NCI-H2081 (cell line): ENCODE measurements around the gene RAX2.
A peak's percentile ranks its signal among the peaks of the same experiment; 100 is the strongest.
"Not testable (repeated sequence)": the region's sequence is repeated elsewhere in the genome, so short reads cannot be mapped to it uniquely, and the experiment has no call there.

ENCODE experiments used
- DNase-seq, 2 experiments: peaks; one replicate each; lab custom pipeline; 2025; lab: John Stamatoyannopoulos, UW

The RAX2 gene

DNA sequence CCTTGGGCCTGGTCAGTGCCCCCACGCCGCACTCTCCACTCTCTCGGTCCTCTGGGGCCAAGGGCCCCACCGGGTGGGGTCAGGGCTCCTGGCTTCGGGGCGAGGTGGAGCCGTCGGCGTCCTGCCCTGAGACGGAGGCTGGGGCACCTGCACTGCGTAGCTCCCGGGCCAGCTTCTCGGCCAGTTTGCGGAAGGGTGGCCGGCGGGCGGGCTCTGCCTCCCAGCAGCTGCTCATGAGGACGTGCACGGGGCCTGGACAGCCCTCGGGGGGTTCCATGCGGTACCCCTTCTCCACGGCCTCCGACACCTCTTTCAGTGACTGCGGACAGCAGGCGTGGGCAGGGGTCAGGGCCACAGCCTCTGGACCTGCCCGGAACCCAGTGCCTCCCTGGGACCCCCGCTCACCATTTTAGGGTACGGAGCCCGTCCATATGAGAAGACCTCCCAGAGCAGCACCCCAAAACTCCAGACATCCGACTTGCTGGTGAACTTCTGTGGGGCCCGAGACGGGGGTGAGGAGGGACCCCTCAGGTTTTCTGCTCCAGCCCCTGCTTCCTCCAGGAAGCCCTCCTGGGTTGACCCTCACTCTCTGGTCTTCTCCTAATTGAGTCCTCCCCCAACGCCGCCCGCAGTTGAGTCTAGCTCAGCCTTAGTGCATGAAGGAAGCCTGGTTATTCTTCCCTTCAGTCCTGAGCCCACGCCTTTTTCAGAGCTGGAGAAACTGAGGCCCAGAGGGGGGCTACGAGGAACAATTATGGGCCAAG is 6.3 kb upstream of the RAX2 start:
- DNase-seq, result no peak

DNA sequence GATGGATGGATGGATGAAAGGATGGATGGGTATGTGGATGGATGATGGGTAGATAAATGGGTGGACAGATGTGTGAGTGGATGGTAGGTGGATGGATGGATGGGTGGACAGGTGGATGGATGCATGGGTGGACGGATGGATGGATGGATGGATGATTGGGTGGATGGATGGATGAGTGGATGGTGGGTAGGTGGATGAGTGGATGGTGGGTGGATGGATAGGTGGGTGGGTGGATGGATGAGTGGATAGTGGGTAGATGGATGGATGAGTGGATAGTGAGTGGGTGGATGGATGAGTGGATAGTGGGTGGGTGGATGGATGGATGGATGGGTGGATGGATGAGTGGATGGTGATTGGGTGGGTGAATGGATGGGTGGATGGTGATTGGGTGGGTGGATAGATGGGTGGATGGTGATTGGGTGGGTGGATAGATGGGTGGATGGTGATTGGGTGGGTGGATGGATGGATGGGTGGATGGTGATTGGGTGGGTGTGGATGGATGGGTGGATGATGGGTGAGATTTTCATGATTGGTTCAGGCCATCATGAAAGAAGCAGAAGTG is 4.5 kb upstream of the RAX2 start:
- no peak for DNase-seq

GRCh38 chr19:3775831-3776230 is 3.8 kb upstream of the RAX2 start:
- DNase-seq, result no peak

DNA sequence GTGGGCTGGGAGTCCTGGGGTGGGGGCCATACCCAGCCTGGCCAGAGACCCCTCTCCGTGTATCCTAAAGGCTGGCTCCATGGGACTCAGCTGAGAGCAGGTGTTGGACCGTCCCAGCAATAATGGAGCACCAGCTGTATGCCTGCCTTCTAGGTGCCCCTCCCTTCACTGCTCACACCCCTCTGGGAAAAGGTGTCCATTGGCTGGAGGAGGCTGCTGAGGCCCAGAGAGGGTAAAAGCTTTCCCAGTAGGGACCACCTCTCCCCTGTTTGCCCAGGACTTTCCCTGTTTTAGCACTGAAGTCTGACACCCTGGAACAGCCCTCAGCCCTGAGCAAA is 3.3 kb upstream of the RAX2 start:
- no peak for DNase-seq

GRCh38 chr19:3774621-3775373 is 2.8 kb upstream of the RAX2 start:
- DNase-seq, result no peak

DNA sequence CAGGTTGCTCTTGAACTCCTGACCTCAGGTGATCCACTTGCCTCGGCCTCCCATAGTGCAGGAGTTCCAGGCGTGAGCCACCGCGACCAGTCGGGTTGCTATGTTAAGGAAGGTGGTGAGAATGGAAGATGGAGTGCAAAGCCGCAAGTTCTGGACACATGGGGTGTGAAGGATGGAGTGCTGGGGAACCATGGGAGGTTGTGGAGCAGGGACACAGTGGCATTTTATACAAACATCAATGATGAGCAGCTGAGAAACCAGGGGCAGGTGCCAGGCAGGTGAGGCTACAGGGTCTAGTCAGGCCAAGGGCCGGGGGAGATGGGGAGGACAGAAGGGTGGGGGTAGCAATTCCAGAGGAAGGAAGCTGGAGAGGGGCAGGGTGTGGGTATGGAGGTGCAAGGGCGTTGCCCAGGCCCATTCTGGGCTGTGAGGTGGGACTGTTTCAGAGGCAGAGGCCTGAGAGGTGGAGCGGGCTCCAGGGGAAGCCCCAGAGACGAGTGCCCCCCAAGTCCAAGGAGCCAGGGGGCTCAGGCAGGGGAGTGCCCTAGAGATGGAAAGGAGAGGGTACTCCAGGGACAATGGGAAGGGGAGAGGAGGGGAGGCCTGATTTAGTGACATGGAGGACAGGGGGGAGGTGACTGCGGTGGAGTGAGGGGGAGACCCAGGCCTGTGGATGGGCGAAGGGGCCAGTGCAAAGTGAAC is 1.9 kb upstream of the RAX2 start:
- no peak for DNase-seq

DNA sequence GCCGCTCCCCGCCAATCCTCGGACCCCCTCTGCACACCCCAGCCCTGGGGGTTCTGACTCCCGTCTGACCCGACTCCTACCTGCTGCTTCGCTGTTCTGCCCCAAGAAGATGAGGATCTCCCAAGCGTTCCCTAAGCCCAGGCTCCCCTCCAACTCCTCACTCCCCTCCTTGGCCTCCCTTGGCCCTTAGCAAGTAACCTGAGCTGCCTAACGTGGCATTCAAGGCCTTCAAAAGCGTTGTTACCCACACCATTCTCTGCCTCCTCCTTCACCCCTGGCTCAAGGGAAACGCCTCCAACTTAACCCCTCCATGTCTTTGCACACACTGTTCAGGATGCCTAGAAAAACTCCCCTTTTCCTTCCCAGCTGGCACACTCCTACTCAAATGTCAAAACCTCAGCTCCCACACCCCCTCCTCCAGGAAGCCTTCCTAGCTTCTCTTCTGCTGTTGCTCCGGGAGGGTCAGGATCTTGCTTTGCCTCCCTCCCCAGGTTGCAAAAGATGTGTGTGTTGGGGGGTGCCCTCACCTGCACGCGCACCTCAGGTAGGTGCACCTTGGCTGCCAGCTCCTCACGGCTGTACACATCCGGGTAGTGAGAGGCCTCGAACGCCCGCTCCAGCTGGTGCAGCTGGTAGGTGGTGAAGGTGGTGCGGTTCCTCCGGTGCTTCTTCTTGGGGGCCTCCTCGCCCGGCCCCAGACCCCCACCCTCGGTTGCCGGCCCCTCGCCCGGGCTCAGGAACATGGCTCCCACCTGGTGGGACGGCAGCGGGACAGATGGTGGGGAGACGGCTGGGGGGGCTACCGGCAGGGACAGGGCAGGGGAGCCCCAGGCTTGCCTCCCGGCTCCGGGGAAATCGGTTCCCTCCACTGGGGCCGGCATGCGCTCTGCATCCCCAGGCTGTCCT is 775 bp downstream of the RAX2 start:
- DNase-seq, result no peak

DNA sequence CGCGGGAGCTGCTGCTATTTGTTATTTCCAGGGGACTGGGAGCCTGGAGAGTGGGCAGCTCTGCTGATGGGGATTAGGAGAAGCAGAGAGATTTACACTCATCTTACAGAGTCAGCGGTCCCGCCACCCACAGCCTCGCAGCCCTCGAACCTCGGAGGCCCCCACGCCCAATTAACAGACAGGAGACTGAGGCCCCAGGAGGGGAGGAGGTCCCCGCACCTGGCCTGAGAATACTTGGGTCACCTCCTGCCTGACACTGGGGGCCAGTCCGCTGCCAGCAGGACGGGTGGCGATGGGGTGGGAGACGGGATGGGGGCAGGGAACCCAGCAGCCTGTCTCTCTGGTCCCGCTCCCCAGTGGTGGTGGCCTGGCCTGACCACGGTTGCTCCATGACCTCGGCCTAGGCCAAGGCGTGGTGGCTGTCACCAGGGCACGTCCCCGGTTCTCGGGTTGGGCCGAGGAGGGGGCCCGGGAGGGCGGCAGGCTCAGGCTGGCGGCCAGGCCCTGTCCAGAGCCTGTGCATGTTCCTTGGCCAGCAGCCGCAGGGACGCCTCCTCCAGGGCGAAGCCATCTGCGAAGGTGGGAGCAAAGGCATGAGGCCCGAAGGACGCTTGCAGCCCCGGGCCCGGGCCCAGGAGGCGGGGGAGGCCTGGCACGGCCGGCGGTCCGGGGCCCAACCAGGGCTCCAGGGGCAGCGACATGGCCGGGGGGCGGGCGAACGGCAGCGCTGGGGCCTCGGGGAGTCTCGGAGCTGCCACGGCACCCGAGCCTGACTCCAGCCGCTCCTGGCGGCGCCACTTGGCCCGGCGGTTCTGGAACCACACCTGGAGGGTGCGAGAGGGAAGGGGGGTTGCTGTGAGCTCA is 1.7 kb downstream of the RAX2 start:
- no peak for DNase-seq

DNA sequence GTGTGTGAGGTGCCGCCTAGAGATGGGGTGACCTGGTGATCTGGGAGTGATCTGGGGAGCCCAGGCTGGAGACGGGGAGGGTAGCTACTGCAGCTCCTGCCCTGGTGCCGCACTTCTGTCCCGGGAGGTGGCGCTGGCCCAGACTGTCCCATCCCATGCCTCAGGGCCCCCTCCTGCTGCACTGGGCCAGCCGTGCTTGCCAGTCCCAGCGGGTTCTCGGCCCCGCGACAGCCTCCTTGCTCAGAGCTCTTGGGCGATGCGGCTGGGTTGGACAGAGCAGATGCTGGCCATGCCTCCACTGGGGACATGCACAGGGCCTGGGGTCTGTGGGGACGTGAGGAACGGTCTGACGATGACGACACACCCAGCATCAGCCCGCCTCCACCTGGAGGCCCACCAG is 2.5 kb downstream of the RAX2 start:
- no peak for DNase-seq

GRCh38 chr19:3768748-3769099 is 3.3 kb downstream of the RAX2 start:
- no peak for DNase-seq

DNA sequence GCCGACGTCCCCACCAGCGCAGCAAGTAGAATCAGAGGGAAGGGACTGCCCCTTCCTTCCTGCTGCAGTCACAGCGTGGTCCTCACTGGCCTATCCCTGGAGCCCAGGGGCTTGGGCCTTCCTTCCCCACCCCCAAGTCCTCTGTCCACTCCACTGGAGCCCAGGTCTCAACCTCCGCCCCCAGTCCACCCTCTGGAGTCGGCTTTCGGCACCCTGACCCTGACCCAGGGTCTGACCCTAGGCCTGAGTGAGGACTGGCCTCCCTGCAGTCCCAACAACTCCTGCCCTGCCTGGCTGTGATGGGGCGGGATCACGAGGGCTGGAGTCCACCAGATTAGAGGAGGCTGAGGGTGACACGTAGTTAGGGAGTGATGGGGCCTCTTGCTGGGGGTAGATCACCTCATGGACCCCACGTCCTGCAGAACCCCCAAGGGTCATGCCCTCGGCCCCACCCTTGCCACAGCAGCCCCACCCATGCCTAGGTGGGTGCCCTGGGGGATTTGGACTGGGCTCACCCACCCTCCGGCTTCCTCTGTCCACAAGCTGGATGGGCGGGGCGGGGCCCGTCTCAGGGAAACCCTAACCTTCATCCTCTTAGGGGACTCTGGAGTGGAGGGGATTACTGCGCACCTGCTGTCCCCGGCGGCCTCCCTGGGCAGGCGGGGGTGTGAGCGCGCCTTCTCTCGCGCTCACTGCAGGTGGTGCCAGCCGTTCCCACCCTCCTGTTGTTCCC is 3.8 kb downstream of the RAX2 start:
- DNase-seq, result no peak

DNA sequence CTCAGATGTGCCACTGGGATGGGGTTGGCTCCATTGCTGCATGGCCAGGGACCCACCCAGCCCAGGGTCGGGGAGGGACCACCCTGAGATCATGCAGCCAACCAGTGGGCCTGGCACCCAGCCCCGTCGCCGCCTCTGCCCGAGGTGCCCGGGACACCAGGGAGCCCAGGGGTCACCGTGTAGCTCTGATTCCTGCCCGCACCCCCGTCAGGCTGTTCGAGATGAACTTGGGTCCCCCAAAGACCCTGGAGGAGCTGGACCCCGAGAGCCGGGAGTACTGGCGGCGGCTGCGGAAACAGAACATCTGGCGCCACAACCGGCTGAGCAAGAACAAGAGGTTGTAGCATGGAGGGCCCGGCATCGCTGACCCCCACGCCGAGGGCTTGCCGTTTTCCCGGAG is 5.0 kb downstream of the RAX2 start:
- DNase-seq, result no peak

- DNase-seq, result no peak
Observed at GRCh38 chr19:3766520-3766919, 5.5 kb downstream of the RAX2 start.

DNA sequence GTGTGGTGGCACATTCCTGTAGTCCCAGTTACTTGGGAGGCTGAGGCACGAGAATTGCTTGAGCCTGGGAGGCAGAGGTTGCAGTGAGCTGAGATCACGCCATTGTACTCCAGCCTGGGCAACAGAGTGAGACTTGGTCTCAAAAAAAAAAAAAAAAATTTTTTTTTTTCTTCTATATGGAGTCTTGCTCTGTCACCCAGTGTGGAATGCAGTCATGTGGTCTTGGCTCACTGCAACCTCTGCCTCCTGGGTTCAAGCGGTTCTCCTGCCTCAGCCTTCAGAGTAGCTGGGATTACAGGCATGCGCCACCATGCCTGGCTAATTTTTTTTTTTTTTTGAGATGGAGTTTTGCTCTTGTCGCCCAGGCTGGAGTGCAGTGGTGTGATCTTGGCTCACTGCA is 6.3 kb downstream of the RAX2 start:
- not testable (repeated sequence) for DNase-seq

GRCh38 chr19:3765121-3765520 is 6.9 kb downstream of the RAX2 start:
- DNase-seq, result no peak

- peak; percentile 97 to 98 for DNase-seq
Observed at GRCh38 chr19:3762501-3763459, 9.2 kb downstream of the RAX2 start, which contains the start of gene MRPL54. Gene MRPL54 (plus strand): TSS chr19:3762682. CDS start chr19:3762701, 19 bp downstream.

DNA sequence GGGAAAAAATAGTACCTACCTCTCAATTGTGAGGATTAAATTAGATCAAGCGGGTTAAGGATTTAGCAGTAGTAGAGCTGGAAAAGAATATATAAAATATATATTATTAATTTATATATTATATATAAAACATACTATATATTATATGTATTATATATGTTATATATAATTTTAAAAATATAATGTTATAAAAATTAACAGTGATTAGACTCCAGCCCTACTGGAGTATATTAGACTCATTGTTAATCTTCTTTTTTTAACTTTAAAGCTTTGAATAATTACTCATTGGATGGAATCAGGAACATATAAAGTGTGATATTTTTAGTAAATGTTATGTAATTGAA is 9.9 kb downstream of the RAX2 start:
- no peak for DNase-seq

- DNase-seq, result peak; percentile 87 to 89
Observed at GRCh38 chr19:3761382-3762129, 10.5 kb downstream of the RAX2 start, which contains the start of gene APBA3. Gene APBA3 (minus strand): TSS chr19:3761692. CDS start chr19:3760264, 1,428 bp downstream.
